B cell (primary cell): Measurements from ENCODE around the gene CA9. TPM values are rescaled to one million over a fixed set of nuclear protein-coding genes. Genes with fewer than 3 reads are reported as not detected.
A peak's percentile ranks its signal among the peaks of the same experiment; 100 is the strongest.

ENCODE experiments used
- ATAC-seq: fragments of 200-7000 bp; cut with Tn5 transposase; one replicate; pipeline ENCODE4 v1.10.0; 2021; ENCODE audit warnings: low read depth, mild to moderate bottlenecking, moderate number of reproducible peaks, moderate library complexity
- CTCF ChIA-PET: fragments of 350-600 bp; sonication (Branson Sonifier 250); formaldehyde crosslinking; loops from one replicate; lab custom pipeline; 2021; ENCODE audit warnings: antibody characterized with exemption, inconsistent platforms; lab: Charles Lee
- POLR2A ChIA-PET: fragments of 350-600 bp; sonication (Branson Sonifier 250); formaldehyde crosslinking; loops from one replicate; lab custom pipeline; 2021; ENCODE audit warnings: antibody characterized with exemption; lab: Charles Lee
- DNase-seq: peaks from one replicate; pipeline ENCODE4 v3.0.0; 2013
- H2AFZ ChIP-seq: 2 replicates; pipeline ENCODE4 v1.6.1; 2012; ENCODE audit warnings: mild to moderate bottlenecking, low read depth, low read length; ENCODE audit not compliant: insufficient read depth, poor library complexity, severe bottlenecking
- H3K27ac ChIP-seq, 2 donors: 1 replicate in 1 of 2; 2 replicates in 1 of 2; pipeline ENCODE4 v1.5.1; 2012 to 2013; ENCODE audit warnings: low read length in 2 of 2, mild to moderate bottlenecking in 2 of 2, moderate library complexity in 1 of 2
- H3K27me3 ChIP-seq, 4 experiments: fragments of 200-600 bp in 1 of 4; sonication (generic) in 1 of 4; replicated peaks in 1 of 4; 1 replicate in 2 of 4; 2 replicates in 2 of 4; pipeline versions ENCODE4 v1.6.1 to v1.7.0; 2013 to 2016; ENCODE audit warnings: low read length in 3 of 4, mild to moderate bottlenecking in 2 of 4, mixed read lengths in 1 of 4, moderate library complexity in 1 of 4; ENCODE audit not compliant: insufficient read depth in 4 of 4, control insufficient read depth in 3 of 4; ENCODE audit errors: control extremely low read depth in 1 of 4
- H3K36me3 ChIP-seq, 2 experiments: replicated peaks in 1 of 2; 1 replicate in 1 of 2; 2 replicates in 1 of 2; pipeline versions ENCODE4 v1.6.1 to v1.7.1; 2013; ENCODE audit warnings: low read length in 1 of 2; ENCODE audit not compliant: insufficient read depth in 2 of 2, control insufficient read depth in 1 of 2; ENCODE audit errors: control extremely low read depth in 1 of 2, extremely low read depth in 1 of 2
- H3K4me1 ChIP-seq, 2 donors: fragments of 200-600 bp in 1 of 2; sonication (generic) in 1 of 2; 1 replicate in 1 of 2; 2 replicates in 1 of 2; pipeline versions ENCODE4 v1.5.1 to v1.6.1; 2013 to 2017; ENCODE audit warnings: low read length in 2 of 2; ENCODE audit not compliant: control insufficient read depth in 2 of 2, insufficient read depth in 2 of 2
- H3K4me2 ChIP-seq: replicated peaks from 2 replicates; pipeline ENCODE3; 2012; ENCODE audit warnings: mild to moderate bottlenecking, low read depth, low read length; ENCODE audit not compliant: poor library complexity, severe bottlenecking
- H3K4me3 ChIP-seq, 5 experiments: fragments of 200-600 bp in 1 of 5; sonication (generic) in 1 of 5; 1 replicate in 3 of 5; 2 replicates in 2 of 5; pipeline versions ENCODE4 v1.5.1 to v1.7.0; 2011 to 2016; ENCODE audit warnings: low read length in 4 of 5, mild to moderate bottlenecking in 4 of 5, low read depth in 2 of 5, control low read depth in 1 of 5, moderate library complexity in 1 of 5; ENCODE audit not compliant: insufficient read depth in 1 of 5; ENCODE audit errors: control extremely low read depth in 1 of 5, extremely low read depth in 1 of 5
- H3K79me2 ChIP-seq: fragments of 200-600 bp; sonication (generic); one replicate; pipeline ENCODE4 v1.6.0; 2016; ENCODE audit warnings: low read length; ENCODE audit not compliant: control insufficient read depth, insufficient read depth
- H3K9ac ChIP-seq: fragments of 200-600 bp; sonication (generic); 2 replicates; pipeline ENCODE4 v1.6.1; 2017; ENCODE audit warnings: mild to moderate bottlenecking, low read length, moderate library complexity
- H3K9me3 ChIP-seq, 3 donors: one replicate each; pipeline versions ENCODE4 v1.6.1 to v1.7.1; 2013; ENCODE audit warnings: low read length in 2 of 3; ENCODE audit not compliant: control insufficient read depth in 2 of 3, insufficient read depth in 1 of 3; ENCODE audit errors: control extremely low read depth in 1 of 3
- H4K20me1 ChIP-seq: 2 replicates; pipeline ENCODE4 v1.6.0; 2012; ENCODE audit warnings: mild to moderate bottlenecking, low read length; ENCODE audit not compliant: insufficient read depth, control insufficient read depth, poor library complexity, severe bottlenecking
- H3K27ac Mint-ChIP-seq: one replicate; pipeline ENCODE4 v1.8.0; 2021; ENCODE audit warnings: mixed read lengths
- H3K27me3 Mint-ChIP-seq: one replicate; pipeline ENCODE4 v1.8.0; 2021; ENCODE audit warnings: mixed read lengths
- H3K4me1 Mint-ChIP-seq: one replicate; pipeline ENCODE4 v1.8.0; 2021; ENCODE audit warnings: mixed read lengths
- H3K4me3 Mint-ChIP-seq: one replicate; pipeline ENCODE4 v1.8.0; 2021; ENCODE audit warnings: mixed read lengths
- H3K9me3 Mint-ChIP-seq: one replicate; pipeline ENCODE4 v1.8.0; 2022; ENCODE audit warnings: mixed read lengths; ENCODE audit not compliant: insufficient read depth
- EZH2 ChIP-seq: IDR thresholded peaks from 2 replicates; pipeline ENCODE4 v1.6.1; 2012; ENCODE audit warnings: borderline replicate concordance, low read depth, mild to moderate bottlenecking, moderate library complexity, low read length; ENCODE audit not compliant: insufficient read depth, poor library complexity, severe bottlenecking
- WGBS: methylation state at CpG from one replicate; pipeline ENCODE4 v1.1.5; 2013; ENCODE audit warnings: missing lambda C conversion rate; ENCODE audit not compliant: insufficient coverage; 5-methylcytosine and 5-hydroxymethylcytosine counted together
- intact Hi-C: fragments of 100-400 bp; cut with micrococcal nuclease; formaldehyde crosslinking; loops from one replicate; pipeline ENCODE4 v1.10.0; 2022
- polyA plus RNA-seq: library from polyadenylated mRNA; depleted of rRNA; stranded (reverse); fragments of >200 nt; gene quantifications from 2 replicates; pipeline ENCODE4 v1.2.3, GENCODE V29; 2012
- total RNA-seq, 2 donors: library from RNA; stranded (reverse); fragments of 120-200 nt in 1 of 2; gene quantifications; 1 replicate in 1 of 2; 2 replicates in 1 of 2; pipeline versions ENCODE4 v1.2.3 to v1.2.4, GENCODE V29; 2013 to 2022
- TF ChIP-seq, protein P1 (sequence below): fragments of 200-600 bp; IDR thresholded peaks from one replicate; pipeline ENCODE4 v1.8.0; 2022; ENCODE audit warnings: antibody characterized with exemption, mild to moderate bottlenecking

The CA9 gene
- total and polyA plus RNA-seq, 2 donors (not counting 1 experiment from before 2014, with no cell fraction given): not detected

GRCh38 chr9:35658137-35658967, 15.4 kb upstream of the CA9 start, which contains the start of gene CCDC107:
Gene CCDC107 (plus strand): TSS chr9:35658292. CDS start chr9:35658380, 88 bp downstream.
- H3K4me2 ChIP-seq: peak within 1 kb of the TSS; percentile 91
- H3K79me2 ChIP-seq: peaks cover 22% of the 10 kb centered on the region
- H3K4me3 Mint-ChIP-seq: peak within 1 kb of the TSS; percentile 94
- no peaks in the 10 kb centered on the region for H3K27me3 Mint-ChIP-seq
- POLR2A ChIA-PET: interaction anchor here (0.6 to 4.6 kb wide), 20 partner anchors 9 to 579 kb away, joined by 3 to 62 read pairs (median 6); partner anchors contain the start of genes CD72, CREB3, FANCG and GBA2
- peak within 1 kb of the TSS; percentile 86 for H2AFZ ChIP-seq
- peaks cover 0 to 14% of the 10 kb centered on the region in 2 experiments for H3K36me3 ChIP-seq
- under 1% methylated on average over 63 of the region's 67 CpGs for WGBS
- H3K4me3 ChIP-seq: peak within 1 kb of the TSS; percentile 84 to 93 (median 87)
- H3K9ac ChIP-seq: peak within 1 kb of the TSS; percentile 84
- H3K27me3 ChIP-seq: no peaks in the 10 kb centered on the region
- intact Hi-C loops: loop anchor here (1.0 to 5.0 kb wide), 9 partner anchors 12 to 541 kb away; partner anchors contain the start of genes ATOSB, CREB3, FAM221B and TLN1
- DNase-seq (peak; percentile 94), ATAC-seq (peak; percentile 69)
- peak within 1 kb of the TSS; percentile 97 for H3K27ac Mint-ChIP-seq
- H3K4me1 ChIP-seq: peaks cover 42 to 67% of the 10 kb centered on the region in 2 donors
- no peaks in the 10 kb centered on the region for H4K20me1 ChIP-seq
- peaks cover 74% of the 10 kb centered on the region for H3K4me1 Mint-ChIP-seq
- H3K9me3 Mint-ChIP-seq: no peaks in the 10 kb centered on the region
- peak within 1 kb of the TSS; percentile 99 to 100 for H3K27ac ChIP-seq
- TF ChIP-seq, protein P1, sequence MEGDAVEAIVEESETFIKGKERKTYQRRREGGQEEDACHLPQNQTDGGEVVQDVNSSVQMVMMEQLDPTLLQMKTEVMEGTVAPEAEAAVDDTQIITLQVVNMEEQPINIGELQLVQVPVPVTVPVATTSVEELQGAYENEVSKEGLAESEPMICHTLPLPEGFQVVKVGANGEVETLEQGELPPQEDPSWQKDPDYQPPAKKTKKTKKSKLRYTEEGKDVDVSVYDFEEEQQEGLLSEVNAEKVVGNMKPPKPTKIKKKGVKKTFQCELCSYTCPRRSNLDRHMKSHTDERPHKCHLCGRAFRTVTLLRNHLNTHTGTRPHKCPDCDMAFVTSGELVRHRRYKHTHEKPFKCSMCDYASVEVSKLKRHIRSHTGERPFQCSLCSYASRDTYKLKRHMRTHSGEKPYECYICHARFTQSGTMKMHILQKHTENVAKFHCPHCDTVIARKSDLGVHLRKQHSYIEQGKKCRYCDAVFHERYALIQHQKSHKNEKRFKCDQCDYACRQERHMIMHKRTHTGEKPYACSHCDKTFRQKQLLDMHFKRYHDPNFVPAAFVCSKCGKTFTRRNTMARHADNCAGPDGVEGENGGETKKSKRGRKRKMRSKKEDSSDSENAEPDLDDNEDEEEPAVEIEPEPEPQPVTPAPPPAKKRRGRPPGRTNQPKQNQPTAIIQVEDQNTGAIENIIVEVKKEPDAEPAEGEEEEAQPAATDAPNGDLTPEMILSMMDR: peak; percentile 95
- TF ChIP-seq EZH2: no peak
- peaks cover 0 to 3% (median 0%) of the 10 kb centered on the region in 3 donors for H3K9me3 ChIP-seq
- CTCF ChIA-PET: interaction anchor here (0.6 to 15.0 kb wide), 30 partner anchors 9 to 224 kb away, joined by 3 to 268 read pairs (median 6); partner anchors contain the start of genes CA9, CD72, CREB3 and HINT2
